Fibroblast of gingiva (primary cell): Measurements from ENCODE around the gene HACD3.

Experiments
- DNase-seq: peaks from one replicate; pipeline ENCODE4 v3.0.0-alpha.2; 2011; ENCODE audit warnings: low read depth

The HACD3 gene, protein sequence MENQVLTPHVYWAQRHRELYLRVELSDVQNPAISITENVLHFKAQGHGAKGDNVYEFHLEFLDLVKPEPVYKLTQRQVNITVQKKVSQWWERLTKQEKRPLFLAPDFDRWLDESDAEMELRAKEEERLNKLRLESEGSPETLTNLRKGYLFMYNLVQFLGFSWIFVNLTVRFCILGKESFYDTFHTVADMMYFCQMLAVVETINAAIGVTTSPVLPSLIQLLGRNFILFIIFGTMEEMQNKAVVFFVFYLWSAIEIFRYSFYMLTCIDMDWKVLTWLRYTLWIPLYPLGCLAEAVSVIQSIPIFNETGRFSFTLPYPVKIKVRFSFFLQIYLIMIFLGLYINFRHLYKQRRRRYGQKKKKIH

DNA sequence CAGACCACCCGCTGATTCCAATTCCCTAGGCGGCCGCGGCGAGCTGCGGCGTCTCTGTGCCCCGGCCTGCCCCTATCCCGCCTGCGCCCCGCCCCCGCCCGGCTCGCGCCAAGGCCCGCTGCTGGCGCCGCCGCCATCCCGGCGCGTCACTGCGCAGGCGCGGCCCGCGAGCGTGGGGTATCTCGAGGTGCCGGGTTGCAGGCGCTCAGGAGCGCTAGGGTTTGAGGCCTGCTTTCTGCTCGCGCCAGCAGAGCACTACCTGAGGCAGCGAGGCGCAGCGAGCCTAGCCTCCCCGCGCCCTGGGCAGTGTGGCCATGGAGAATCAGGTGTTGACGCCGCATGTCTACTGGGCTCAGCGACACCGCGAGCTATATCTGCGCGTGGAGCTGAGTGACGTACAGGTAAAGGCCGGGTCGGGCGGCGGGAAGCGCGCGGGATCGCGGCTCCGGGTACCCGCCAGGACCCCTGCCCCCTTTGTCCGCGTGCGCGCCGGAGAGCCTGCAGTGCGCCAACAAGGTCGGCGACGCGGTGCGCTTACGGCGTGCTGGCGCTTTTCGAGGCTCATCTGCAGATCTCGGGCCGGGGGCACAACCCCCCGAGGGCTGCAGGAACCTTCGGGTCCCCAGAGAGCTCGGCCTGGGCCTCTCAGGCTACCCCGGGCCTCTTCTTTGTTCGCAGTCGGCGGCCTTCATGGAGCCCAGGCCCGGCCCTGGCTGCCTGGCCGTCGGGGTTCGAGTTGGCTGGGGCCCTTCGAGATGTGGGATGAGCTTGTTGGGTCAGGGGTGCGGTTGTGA lies at the start of gene HACD3:
Gene HACD3 (plus strand): TSS at position 146 of the 794 bp plus-strand sequence. CDS start 169 bp downstream, at position 315.
- DNase-seq: peak; percentile 65

DNA sequence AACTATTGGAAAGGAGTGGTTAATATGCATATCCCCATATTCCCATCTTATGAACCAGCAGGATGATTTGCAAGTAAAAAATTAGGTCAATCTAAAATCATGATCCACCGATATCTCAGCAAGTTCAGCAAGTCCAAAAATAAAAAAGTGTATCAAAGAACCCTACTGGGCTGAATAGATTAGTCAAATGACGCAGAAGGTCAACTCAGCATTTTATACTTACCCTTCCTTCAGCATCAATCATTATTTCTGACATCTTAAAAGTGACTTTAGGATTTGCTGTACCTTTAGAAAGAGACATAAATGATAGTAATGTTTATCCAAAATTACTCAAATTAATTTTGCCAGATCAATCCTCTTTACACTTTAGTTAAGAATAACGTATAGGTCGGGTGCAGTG lies 45.4 kb upstream of the HACD3 start:
- DNase-seq: no peak

DNA sequence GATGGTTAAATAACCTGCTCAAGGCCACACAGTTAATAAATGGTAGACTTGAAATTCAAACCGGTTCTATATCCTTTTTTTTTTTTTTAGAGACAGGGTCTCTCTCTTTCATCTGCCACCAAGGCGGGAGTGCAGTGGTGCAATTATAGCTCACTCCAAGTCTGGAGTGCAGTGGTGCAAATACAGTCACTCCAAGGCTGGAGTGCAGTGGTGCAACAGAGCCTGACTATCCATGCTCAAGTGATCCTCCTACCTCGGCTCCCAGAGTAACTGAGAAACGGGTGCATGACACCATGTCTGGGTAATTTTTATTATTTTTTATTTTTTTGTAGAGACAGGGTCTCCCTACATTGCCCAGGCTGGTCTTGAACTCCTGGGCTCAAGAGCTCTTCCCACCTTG lies 36.2 kb upstream of the HACD3 start:
- DNase-seq: no peak

DNA sequence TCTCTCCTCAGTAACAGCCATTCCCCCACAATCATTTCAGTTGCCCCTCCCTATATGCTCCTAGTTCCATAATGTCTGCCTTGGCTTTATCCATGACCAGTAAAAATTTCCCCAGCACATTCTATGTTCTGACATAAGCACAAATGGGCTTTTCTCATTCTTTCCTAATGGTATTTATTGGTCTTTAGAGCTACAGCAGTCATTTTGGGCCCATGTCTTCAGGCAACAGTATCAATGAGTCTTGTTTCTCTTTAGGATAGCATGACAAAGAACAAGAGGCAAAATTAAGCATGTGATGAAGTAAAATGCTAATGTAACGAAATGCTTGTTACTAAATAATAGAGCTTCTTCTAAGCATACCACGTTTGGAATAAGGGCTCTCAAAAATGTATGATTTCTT lies 20.9 kb upstream of the HACD3 start:
- no peak for DNase-seq

DNA sequence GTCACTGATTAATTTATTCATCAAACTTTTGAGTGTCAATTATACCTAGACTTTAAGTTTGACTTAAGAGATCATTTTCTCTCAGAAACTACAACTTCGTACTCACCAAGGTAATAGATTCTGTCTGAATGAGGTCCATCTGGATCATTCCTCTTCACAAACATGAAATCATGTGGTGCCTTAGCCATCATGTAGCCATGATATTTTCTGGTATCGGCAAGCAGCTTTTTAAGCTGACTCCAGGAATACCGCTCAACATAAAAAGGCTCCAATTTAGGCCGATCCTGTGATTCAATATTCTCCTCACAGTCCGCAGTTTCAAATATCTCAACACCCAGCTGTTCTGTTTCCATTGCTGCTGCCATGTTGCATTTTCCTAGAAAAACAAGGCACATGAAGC lies 18.1 kb upstream of the HACD3 start:
- no peak for DNase-seq

DNA sequence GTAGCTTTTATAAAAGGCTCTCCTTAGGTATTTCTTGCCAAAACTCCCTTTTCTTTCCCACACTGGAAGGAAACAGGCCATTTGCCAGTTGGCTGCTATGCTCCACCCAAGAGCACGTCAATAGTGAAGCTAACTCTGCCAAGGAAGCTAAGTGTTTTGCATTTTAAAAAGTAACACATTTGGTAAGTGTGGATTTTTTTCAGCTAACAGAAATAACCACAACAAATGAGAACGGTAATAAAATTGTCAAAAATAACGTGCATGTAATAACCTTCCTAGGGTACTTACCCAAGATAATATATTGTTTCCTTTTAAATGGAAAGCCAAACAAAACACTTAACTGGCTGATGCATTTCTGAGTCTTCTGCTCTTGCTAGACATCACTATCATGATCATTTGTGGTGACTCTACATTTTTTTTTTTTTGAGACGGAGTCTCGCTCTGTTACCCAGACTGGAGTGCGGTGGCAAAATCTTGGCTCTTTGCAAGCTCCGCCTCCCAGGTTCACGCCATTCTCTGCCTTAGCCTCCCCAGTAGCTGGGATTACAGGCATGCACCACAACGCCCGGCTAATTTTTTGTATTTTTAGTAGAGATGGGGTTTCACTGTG lies 17.4 kb upstream of the HACD3 start:
- peak; percentile 72 for DNase-seq

DNA sequence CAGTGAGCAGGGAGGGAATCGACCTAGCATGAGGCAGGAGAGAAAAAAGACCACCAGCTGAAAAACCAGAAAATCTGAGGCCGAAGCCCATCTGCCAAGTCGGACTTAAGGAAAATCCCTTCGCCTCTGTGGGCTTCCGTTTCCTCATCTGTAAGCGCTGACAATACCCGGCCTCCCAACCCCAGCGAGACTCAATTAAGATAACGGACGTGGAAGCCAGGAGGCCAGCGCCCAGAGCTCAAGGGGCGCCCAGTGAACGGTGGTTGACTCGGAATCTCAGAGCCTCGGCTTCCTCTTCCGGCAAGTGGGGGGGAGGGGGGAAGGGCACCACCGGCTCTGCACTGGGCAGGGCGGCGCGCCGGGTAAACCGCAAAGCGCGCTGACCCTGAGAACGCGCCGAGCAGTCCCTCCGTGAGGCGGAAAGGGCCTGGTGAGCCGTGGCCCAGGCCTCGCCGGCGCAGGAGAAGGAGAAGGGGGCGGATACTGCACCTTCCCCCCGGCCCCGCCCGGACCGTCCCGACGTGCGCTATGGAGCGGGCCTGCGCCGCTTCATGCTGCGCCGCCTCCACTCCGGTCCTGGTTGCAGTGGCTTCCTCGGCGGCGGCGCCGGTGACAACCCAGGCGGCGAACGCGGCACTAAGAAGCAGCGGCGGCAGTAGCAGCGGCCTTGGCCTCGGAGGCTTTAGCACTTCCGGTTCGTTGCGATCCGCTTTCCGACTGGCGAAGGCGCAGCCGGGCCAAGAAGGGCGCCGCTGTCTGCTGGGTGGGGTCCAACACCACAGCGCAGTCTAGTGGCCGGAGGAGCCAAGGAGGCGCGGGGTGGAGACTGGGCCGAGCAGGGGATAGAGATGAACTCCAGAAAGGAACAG lies 13.0 kb upstream of the HACD3 start, which contains the start of gene DPP8:
Gene DPP8 (minus strand): TSS at position 693 of the 869 bp plus-strand sequence. CDS start 5,136 bp downstream, outside the sequence.
- DNase-seq: peak; percentile 94

DNA sequence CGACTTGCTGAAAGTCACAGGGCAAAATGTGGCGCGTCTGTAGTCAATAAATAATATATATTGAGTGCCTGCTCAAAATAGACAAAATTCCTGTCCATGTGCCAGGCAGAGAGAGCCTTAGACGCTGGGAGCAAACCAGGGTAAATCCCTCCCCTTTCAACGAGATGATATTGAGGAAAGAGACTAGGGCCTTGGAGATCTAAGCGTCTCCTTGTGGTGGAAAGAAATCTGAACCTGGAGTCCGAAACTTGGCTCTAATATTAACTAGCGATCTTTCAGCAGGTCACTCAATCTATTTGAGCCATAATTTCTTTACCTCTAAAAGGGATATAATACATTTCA lies 12.4 kb upstream of the HACD3 start:
- no peak for DNase-seq

DNA sequence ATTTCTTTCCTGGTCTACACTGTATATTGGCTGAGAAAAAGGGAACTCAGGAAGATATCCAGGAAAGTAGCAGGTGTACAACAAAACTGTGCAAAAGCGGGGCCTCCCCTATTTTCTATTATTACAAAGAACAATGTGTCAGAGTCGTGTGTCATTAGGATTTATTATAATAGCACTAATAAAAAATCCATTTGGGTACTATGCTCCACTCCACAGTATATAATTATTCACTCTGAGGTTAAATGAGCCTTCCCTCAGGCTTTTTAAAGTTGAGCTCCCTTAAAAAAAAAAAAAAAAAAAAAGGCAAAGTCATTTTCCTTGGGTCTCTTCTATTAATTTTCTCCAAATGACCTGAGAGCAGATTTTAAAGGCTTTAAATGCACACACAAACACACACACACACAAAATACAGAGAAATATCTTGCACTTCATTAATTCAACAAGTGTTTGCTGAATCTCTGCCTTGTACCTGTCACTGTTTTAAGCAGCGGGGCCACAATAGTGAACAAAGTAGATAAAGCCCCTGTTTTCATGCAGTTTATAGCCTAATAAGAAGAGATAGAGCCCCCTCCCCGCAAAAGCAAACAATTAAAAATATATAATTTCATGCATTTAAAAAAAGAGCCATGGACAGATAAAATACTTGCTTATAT lies 11.5 kb upstream of the HACD3 start:
- DNase-seq: no peak

DNA sequence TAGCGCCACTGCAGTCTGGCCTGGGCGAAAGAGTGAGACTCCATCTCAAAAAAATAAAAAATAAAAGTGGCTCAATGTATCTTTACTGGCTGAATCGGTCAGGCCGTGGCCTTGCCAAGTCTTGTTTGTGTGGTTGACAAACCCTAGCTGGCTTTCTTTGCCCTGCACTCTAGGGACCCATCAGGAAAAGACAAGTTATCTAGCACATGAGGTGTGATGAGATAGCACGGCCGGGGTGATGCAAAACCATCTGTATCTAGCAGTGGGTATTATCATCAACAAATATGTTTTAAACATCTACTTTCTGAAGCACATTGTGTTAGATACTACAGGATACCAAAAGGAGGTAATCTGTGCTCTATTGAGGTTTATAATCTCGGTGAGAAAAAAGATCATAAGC lies 8.9 kb upstream of the HACD3 start:
- no peak for DNase-seq

DNA sequence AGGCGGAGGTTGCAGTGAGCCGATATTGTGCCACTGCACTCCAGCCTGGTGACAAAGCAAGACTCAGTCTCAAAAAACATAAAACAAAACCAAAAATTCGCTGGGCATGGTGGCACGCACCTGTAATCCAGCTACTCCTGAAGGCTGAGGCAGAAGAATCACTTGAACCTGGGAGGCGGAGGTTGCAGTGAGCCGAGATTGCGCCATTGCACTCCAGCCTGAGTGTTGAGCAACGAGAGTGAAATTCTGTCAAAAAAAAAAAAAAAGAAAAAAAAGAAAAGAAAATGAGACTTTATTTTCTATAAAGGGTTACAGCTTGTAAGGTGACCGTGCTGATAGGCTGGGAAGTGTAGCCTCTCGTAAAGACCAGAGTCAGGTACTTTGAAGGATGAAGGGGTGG lies 6.0 kb upstream of the HACD3 start:
- DNase-seq: no peak

DNA sequence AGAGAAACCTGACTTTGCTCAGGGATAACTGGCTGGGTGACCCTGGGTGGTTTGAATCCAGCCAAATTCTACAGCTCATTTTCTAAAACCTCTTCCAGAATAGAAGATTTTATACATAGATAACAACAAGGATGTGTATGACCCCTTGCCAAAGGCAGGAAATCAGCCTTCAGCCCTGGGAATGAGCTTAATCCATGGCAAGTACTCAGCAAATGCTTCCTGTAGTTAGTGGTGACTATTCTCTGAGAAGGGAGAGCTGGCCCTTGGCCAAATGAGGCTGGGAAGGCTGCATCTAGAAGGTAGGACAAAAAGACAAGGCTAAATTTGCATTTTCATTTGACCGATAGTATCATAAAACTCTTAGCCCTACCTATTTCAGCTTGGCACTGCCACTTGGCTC lies 4.6 kb upstream of the HACD3 start:
- no peak for DNase-seq

DNA sequence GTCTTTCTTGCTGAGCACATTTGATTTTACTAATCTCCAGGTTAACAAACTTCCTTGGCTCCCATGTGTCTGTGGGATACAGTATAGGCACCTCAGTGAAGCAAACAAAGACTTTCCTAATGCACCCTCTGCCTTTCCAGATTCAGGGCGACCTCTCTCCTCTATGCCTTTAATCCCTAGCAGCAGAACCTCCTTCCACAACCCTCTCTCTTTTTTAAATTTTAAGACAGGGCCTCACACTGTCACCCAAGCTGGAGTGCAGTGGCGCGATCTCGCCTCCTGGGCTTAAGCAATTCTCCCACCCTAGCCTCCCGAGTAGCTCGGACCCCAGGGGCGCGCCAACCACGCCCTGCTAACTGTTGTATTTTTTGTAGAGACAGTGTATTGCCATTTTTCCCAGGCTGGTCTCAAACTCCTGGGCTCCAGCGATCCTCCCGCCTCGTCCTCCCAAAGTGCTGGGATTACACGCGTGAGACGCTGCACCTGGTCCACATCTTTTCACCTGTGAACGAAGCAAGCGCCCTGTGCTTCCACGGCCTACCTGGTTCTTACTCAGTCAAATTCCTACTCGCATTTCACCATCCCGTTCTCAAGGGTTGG lies 1.7 kb upstream of the HACD3 start:
- no peak for DNase-seq

DNA sequence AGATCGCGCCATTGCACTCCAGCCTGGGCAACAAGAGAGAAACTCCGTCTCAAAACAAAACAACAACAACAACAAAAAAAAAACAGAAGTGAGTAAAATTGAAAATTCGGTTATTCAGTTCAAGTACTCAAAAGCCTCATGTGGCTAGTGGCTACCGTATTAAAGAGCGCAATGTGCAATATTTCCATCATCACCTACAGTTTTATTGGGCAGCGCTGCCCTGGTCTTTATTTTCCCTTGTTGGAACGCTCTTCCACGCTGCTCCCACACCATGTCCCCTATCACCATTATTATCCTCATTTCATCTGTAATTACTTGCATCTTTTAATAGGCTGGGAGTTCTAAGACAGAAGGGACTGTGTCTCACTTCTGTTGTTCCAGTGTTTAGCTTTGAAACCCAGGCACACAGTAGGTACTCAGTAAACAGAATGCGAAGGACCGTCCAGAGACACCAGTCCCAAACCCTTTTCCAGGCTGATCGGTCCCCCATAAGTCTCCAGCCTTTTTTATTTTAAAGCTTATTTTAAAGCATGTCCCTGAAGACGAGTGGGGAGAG lies 423 bp upstream of the HACD3 start:
- DNase-seq: no peak

DNA sequence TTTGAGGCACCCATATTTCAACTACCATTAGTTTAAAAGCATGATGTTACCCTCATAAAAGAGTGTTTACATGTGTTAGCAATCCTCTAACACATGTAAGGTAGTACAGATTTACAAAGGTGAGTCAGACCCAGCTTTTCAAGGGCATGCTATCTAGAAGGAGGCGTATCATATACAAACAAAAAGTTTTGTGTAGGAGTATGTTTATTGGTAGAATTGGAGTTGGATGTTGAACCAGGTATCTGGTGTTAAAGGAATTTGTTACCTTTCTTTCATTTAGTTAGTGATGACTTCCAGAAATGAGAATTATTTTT lies 2.4 kb downstream of the HACD3 start:
- no peak for DNase-seq

DNA sequence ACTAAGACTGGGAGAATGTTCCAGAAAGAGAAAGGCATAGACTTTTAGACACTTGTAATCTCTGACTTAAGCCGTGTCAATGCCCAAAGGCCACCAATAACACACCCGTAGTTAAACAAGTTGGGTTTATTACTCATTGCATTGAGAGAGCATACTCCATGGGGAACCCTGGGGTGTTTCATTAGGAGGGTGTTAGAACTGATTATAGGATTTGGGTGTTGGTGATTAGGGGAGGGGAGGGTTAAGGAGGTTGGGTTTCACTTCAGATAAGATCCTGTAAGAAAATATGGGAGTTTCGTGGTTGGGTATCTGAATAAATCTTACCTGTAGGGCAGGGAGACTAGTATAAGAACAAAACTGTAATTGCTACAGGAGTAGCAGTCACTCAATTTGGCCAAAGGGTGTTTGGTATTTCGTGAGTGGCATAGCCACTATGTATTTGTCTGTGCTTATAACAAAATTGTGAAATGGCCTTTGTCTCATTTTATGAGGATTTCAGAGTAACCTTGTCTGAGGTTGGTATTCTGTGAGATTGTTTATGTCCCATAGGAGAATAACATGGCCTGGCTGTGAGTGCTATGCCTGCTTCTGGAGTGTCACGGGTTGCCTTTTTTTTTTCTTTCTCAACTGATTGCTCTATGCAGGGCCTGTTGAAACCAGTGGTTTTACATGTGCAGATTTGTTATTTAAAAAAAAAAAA lies 2.9 kb downstream of the HACD3 start:
- no peak for DNase-seq

DNA sequence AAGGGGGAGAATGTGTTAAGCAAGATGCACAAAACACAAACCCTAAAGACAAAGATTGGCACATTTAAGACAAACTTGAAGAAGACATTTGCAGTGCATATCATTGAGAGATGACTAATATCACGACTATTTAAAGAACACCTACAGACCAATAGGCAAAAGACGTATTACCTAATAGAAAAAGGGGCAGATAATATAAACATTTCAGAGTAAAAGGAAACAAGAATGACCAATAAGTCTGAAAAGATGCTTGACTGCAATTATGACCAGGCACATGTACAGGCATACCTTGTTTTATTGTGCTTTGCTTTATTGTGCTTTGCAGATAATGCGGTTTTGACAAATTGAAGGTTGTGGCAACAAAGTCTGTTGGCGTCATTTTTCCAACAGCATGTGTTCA lies 4.9 kb downstream of the HACD3 start:
- no peak for DNase-seq

DNA sequence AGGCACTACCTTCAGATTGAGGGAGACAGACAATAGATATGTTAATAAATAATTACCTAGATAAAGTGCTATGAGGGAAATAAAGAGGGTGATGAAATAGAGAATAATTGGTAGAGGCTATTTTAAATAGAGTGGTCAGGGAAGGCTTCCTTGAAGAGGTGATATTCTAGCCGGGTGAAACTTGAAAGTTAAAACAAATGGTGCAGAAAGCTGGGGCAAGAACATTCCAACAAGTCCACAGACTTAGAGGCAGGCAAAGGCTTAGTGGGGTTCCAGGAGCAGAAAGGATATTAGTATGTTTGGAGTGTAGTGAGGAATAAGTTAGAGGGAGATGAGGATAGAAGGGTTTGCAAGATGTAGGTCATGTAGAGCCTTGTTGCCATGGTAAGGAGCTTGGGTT lies 10.1 kb downstream of the HACD3 start:
- no peak for DNase-seq

DNA sequence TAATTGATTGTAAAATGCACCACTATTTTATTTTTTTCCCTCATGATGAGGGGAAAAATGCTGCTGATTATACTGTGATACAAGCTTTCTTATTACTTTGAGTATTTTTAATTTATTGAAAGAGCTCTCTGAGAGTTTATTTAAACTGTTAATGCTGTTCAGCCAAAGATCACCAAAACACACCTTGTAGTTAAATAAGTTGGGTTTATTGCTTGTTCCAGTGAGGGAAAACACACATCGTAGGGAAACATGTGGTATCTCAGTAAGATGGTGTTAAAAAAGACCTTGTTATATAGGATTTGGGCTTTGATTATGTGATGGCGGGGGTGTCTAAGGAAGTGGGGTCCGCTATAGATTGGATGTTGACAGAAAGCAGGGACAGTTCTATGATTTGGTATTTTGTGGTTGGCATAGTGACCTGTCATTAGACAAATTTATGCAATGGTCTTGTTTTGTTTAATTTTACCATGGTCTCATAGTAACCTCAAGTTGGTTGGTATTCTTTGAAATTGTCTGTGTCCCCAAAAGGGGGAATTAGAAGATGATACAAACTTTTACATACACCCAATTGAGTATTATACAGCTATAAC lies 11.1 kb downstream of the HACD3 start:
- no peak for DNase-seq

DNA sequence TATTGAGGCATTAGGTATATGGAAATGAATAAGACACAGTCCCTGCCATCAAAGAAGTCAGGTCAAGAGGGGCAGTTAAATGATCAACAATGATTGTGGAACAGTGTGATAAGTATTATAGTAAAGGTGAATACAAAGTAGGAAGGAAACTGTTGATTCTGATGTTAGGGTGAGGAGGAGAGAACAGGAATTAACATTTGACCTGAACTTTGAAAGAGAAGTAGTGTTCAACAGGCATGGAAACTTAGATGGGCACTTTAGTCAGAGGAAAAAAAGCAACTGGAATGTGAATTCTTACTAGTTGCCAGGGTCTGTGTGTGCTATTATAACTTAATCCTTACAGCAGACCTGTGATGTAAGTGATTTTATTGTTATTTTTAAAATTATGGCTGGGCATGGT lies 17.6 kb downstream of the HACD3 start:
- no peak for DNase-seq
